OCI-LY1 (cell line): ENCODE data around the gene MANBA.

ENCODE experiments used
- H2AFZ ChIP-seq: fragments of 200-600 bp; sonication (generic), shearing (Covaris generic); 2 replicates; pipeline ENCODE4 v1.6.0; 2014; ENCODE audit warnings: antibody characterized with exemption, mild to moderate bottlenecking, low read length
- H3F3A ChIP-seq: fragments of 200-600 bp; sonication (generic), shearing (Covaris generic); 2 replicates; pipeline ENCODE4 v1.6.0; 2014; ENCODE audit warnings: mild to moderate bottlenecking, antibody characterized with exemption, low read length, moderate library complexity; ENCODE audit not compliant: insufficient read depth
- H3K27ac ChIP-seq: fragments of 200-600 bp; sonication (generic); 2 replicates; pipeline ENCODE4 v1.5.1; 2014; ENCODE audit warnings: low read length, mixed run types, mild to moderate bottlenecking, low read depth; ENCODE audit not compliant: poor library complexity, severe bottlenecking
- H3K27me3 ChIP-seq: fragments of 200-600 bp; sonication (generic); 2 replicates; pipeline ENCODE4 v1.6.0; 2014; ENCODE audit warnings: antibody characterized with exemption, mild to moderate bottlenecking, low read length, moderate library complexity; ENCODE audit not compliant: insufficient read depth
- H3K36me3 ChIP-seq: fragments of 200-600 bp; sonication (generic); 2 replicates; pipeline ENCODE4 v1.6.1; 2014; ENCODE audit warnings: mild to moderate bottlenecking, antibody characterized with exemption, low read length, moderate library complexity, mixed read lengths; ENCODE audit not compliant: insufficient read depth
- H3K4me1 ChIP-seq: fragments of 200-600 bp; sonication (generic); 2 replicates; pipeline ENCODE4 v1.5.1; 2014; ENCODE audit warnings: mild to moderate bottlenecking, low read length, moderate library complexity; ENCODE audit not compliant: insufficient read depth, severe bottlenecking
- H3K4me2 ChIP-seq: fragments of 200-600 bp; sonication (generic), shearing (Covaris generic); 2 replicates; pipeline ENCODE4 v1.6.1; 2014; ENCODE audit warnings: low read length
- H3K4me3 ChIP-seq: fragments of 200-600 bp; sonication (generic); 2 replicates; pipeline ENCODE4 v1.5.1; 2014; ENCODE audit warnings: low read length, low read depth, mild to moderate bottlenecking, mixed read lengths; ENCODE audit not compliant: poor library complexity, severe bottlenecking
- H3K79me2 ChIP-seq: fragments of 200-600 bp; shearing (Covaris generic); 2 replicates; pipeline ENCODE4 v1.6.1; 2016; ENCODE audit warnings: mixed run types, low read length, mixed read lengths; ENCODE audit not compliant: insufficient read depth
- H3K9ac ChIP-seq: fragments of 200-600 bp; sonication (generic), shearing (Covaris generic); 2 replicates; pipeline ENCODE4 v1.6.1; 2014; ENCODE audit warnings: mild to moderate bottlenecking, low read length, mixed read lengths
- H3K9me2 ChIP-seq: fragments of 200-600 bp; sonication (generic), shearing (Covaris generic); 2 replicates; pipeline ENCODE4 v1.6.1; 2014; ENCODE audit warnings: low read depth, mild to moderate bottlenecking, low read length, mixed read lengths
- H3K9me3 ChIP-seq: fragments of 200-600 bp; shearing (Covaris generic); 2 replicates; pipeline ENCODE4 v1.6.1; 2014; ENCODE audit warnings: low read length, mixed read lengths
- H4K20me1 ChIP-seq: fragments of 200-600 bp; sonication (generic), shearing (Covaris generic); 2 replicates; pipeline ENCODE4 v1.6.0; 2016; ENCODE audit warnings: mild to moderate bottlenecking, low read length; ENCODE audit not compliant: insufficient read depth
- EZH2 ChIP-seq: fragments of 200-600 bp; sonication (generic), shearing (Covaris generic); IDR thresholded peaks from 2 replicates; pipeline ENCODE4 v1.8.0; 2017; ENCODE audit warnings: borderline replicate concordance, mixed run types, mild to moderate bottlenecking, antibody characterized with exemption, low read length, moderate library complexity, mixed read lengths
- TF ChIP-seq, protein P1 (sequence below): fragments of 200-600 bp; sonication (generic), shearing (Covaris generic); IDR thresholded peaks from 2 replicates; pipeline ENCODE4 v1.5.1; 2017; ENCODE audit warnings: mild to moderate bottlenecking, antibody characterized with exemption, low read length, moderate library complexity, mixed read lengths

MANBA gene

DNA sequence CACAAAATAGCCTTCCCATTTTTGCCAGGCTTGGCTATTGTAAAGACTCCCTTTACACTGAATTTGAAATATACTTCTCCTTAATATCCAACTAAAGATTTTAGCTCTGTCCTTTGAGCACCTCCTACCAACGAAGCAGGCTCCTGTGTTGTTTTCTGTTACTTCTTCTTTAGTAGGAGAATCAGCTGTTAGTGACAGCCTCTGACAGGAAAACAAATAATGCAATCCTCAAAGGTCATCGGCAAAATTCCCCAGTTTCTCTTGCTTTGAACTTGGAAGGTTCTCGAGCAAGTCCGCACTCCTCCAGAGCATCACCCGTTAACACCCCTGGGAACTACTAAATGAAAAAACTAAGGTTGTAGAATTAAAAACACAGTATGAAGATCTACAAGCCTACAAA, 66.9 kb downstream of the MANBA start:
- H3K4me1 ChIP-seq: no peaks in the 10 kb centered on the region
- H3K36me3 ChIP-seq: peaks cover 15% of the 10 kb centered on the region; the same call in 1 of the 2 replicates
- no peak overlapping the region for H3K4me2 ChIP-seq
- H2AFZ ChIP-seq: no peak overlapping the region
- H4K20me1 ChIP-seq: no peaks in the 10 kb centered on the region
- TF ChIP-seq, protein P1, sequence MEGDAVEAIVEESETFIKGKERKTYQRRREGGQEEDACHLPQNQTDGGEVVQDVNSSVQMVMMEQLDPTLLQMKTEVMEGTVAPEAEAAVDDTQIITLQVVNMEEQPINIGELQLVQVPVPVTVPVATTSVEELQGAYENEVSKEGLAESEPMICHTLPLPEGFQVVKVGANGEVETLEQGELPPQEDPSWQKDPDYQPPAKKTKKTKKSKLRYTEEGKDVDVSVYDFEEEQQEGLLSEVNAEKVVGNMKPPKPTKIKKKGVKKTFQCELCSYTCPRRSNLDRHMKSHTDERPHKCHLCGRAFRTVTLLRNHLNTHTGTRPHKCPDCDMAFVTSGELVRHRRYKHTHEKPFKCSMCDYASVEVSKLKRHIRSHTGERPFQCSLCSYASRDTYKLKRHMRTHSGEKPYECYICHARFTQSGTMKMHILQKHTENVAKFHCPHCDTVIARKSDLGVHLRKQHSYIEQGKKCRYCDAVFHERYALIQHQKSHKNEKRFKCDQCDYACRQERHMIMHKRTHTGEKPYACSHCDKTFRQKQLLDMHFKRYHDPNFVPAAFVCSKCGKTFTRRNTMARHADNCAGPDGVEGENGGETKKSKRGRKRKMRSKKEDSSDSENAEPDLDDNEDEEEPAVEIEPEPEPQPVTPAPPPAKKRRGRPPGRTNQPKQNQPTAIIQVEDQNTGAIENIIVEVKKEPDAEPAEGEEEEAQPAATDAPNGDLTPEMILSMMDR: no peak
- TF ChIP-seq EZH2: no peak
- no peak overlapping the region for H3K4me3 ChIP-seq
- no peaks in the 10 kb centered on the region for H3K9me3 ChIP-seq
- no peak overlapping the region for H3K9ac ChIP-seq
- H3F3A ChIP-seq: no peaks in the 10 kb centered on the region
- H3K27ac ChIP-seq: no peak overlapping the region
- H3K9me2 ChIP-seq: no peaks in the 10 kb centered on the region
- no peaks in the 10 kb centered on the region for H3K27me3 ChIP-seq
- no peaks in the 10 kb centered on the region for H3K79me2 ChIP-seq

DNA sequence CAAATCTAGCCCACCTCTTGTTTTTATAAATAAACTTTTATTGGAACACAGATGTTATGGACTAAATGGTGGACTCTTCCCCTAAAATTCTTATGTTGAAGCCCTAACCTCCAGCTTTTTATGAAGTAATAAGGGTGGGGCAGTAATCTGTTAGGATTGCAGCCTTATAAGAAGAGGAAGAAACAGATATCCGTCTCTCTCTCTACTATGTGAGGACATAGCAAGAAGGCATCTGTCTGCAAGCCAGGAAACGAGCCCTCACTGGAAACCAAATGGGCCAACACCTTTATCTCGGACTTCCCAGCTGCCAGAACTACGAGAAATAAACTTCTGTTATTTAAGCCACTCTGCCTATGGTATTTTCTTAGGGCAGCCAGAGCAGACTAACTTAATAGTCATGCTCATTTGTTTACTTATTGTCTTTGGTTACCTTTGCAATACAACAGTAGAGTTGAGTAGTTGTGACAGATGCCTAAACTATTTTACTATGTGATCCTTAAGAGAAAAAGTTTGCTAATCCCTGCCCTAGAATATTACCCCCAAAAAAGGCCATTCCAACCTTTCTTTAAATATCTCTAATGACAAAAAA, 67.4 kb downstream of the MANBA start:
- H3K9me2 ChIP-seq: no peaks in the 10 kb centered on the region
- no peaks in the 10 kb centered on the region for H3K9me3 ChIP-seq
- no peak overlapping the region for H2AFZ ChIP-seq
- H3K27me3 ChIP-seq: no peaks in the 10 kb centered on the region
- H3K9ac ChIP-seq: no peak overlapping the region
- TF ChIP-seq, protein P1: no peak
- TF ChIP-seq EZH2: no peak
- H3K4me1 ChIP-seq: peaks cover 3% of the 10 kb centered on the region
- peaks cover 18% of the 10 kb centered on the region; the same call in 1 of the 2 replicates for H3K36me3 ChIP-seq
- no peak overlapping the region for H3K4me3 ChIP-seq
- H3F3A ChIP-seq: no peaks in the 10 kb centered on the region
- no peak overlapping the region for H3K27ac ChIP-seq
- H3K79me2 ChIP-seq: no peaks in the 10 kb centered on the region
- no peak overlapping the region for H3K4me2 ChIP-seq
- no peaks in the 10 kb centered on the region for H4K20me1 ChIP-seq

DNA sequence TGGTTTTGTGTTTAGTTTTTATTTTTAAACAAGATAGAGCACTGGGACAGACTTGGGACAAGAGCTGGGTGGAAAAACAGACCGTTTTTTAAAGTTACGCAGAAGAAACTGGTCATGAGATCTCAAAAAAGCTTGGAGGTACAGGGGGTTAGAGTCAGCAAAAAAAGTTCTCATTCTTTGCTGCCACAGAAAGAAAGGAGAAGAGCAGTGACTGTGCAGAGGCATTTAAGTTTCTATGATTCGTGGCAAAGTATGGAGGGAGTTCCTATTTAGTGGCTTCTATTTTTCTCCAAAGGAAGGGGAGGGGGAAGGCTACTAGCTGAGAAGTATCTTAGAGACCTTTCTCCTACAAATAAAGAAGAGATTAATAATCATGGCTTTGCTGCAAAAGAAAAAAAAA, 68.3 kb downstream of the MANBA start:
- Histone ChIP-seq H3K79me2 (no peaks in the 10 kb centered on the region), H3K9me2 (no peaks in the 10 kb centered on the region), H3F3A (no peaks in the 10 kb centered on the region), H3K27ac (no peak overlapping the region), H2AFZ (no peak overlapping the region), H3K4me1 (peaks cover 12% of the 10 kb centered on the region), H3K4me2 (no peak overlapping the region), H3K27me3 (no peaks in the 10 kb centered on the region), H3K9ac (no peak overlapping the region), H3K4me3 (no peak overlapping the region), H3K36me3 (peaks cover 24% of the 10 kb centered on the region; the same call in 1 of the 2 replicates), H4K20me1 (no peaks in the 10 kb centered on the region), H3K9me3 (no peaks in the 10 kb centered on the region)
- no peak for TF ChIP-seq EZH2
- TF ChIP-seq, protein P1: no peak
